HepG2 (cell line): Measurements from ENCODE around the gene TTC28. TPM values are rescaled to one million over a fixed set of nuclear protein-coding genes. Genes with fewer than 3 reads are reported as not detected.

Source experiments
- ATAC-seq: fragments of 200-7000 bp; cut with Tn5 transposase; 3 replicates; pipeline ENCODE4 v1.9.1; 2020; ENCODE audit warnings: mild to moderate bottlenecking, moderate library complexity
- BruUV-seq: library from RNA; stranded (reverse); fragments of 400-500 nt; replicated peaks from 2 replicates; lab custom pipeline; 2021; lab: Mats Ljungman, UMichigan
- CTCF ChIA-PET: fragments of 300-600 bp; formaldehyde crosslinking; extraction: SDS; loops from one replicate; lab custom pipeline; 2021; ENCODE audit warnings: low total read pairs, inconsistent platforms, low intra/inter-chr PET ratio; lab: Yijun Ruan, JAX
- POLR2A ChIA-PET: fragments of 350-600 bp; sonication (Branson Sonifier 250); formaldehyde crosslinking; loops from one replicate; lab custom pipeline; 2020; ENCODE audit warnings: antibody characterized with exemption, inconsistent platforms; lab: Yijun Ruan, JAX
- DNase-seq: peaks from one replicate; pipeline ENCODE4 v3.0.0-alpha.2; 2015; ENCODE audit warnings: low spot score
- FAIRE-seq: peaks from 3 replicates; lab custom pipeline; 2011; peaks lifted over from hg19 to GRCh38; lab: Jason Lieb, UNC
- H2AFZ ChIP-seq: one replicate; pipeline ENCODE4 v1.6.1; 2011; ENCODE audit warnings: low read length, inconsistent platforms
- H3K27ac ChIP-seq: fragments of 300-600 bp; 3 replicates; pipeline ENCODE4 v1.8.0; 2011; ENCODE audit warnings: mixed run types, mild to moderate bottlenecking, mixed read lengths, low read length, inconsistent platforms; ENCODE audit not compliant: insufficient read depth; ENCODE audit errors: extremely low read length
- H3K27me3 ChIP-seq, 2 experiments: fragments of 200-600 bp in 1 of 2; 2 replicates in 1 of 2; 3 replicates in 1 of 2; pipeline versions ENCODE4 v1.6.0 to v1.8.0; 2011; ENCODE audit warnings: low read length in 2 of 2, mild to moderate bottlenecking in 2 of 2, moderate library complexity in 2 of 2, inconsistent platforms in 1 of 2; ENCODE audit not compliant: insufficient read depth in 2 of 2, control insufficient read depth in 1 of 2
- H3K36me3 ChIP-seq, 2 experiments: fragments of 200-600 bp in 1 of 2; replicated peaks in 1 of 2; 2 replicates in 1 of 2; 3 replicates in 1 of 2; pipeline versions ENCODE4 v1.5.1 to v1.8.0; 2011; ENCODE audit warnings: low read length in 2 of 2, inconsistent platforms in 1 of 2; ENCODE audit not compliant: insufficient read depth in 2 of 2, control insufficient read depth in 1 of 2
- H3K4me1 ChIP-seq: 2 replicates; pipeline ENCODE4 v1.5.1; 2012; ENCODE audit warnings: low read length, inconsistent platforms; ENCODE audit not compliant: insufficient read depth
- H3K4me2 ChIP-seq: 2 replicates; pipeline ENCODE4 v1.6.0; 2011; ENCODE audit warnings: low read depth, low read length, inconsistent platforms
- H3K4me3 ChIP-seq, 3 experiments: fragments of 200-600 bp in 1 of 3; sonication (generic), shearing (Covaris generic) in 1 of 3; replicated peaks in 1 of 3; 2 replicates each; pipeline ENCODE4 v1.5.1; 2011 to 2016; ENCODE audit warnings: low read length in 3 of 3, inconsistent platforms in 2 of 3, low read depth in 2 of 3, mild to moderate bottlenecking in 2 of 3, control low read depth in 1 of 3, mixed read lengths in 1 of 3; ENCODE audit not compliant: insufficient read depth in 1 of 3
- H3K79me2 ChIP-seq: one replicate; pipeline ENCODE4 v1.6.1; 2011; ENCODE audit warnings: low read length, inconsistent platforms; ENCODE audit not compliant: insufficient read depth
- H3K9ac ChIP-seq: 2 replicates; pipeline ENCODE4 v1.6.0; 2011; ENCODE audit warnings: mild to moderate bottlenecking, low read depth, low read length, inconsistent platforms; ENCODE audit not compliant: insufficient read depth
- H3K9me3 ChIP-seq: 2 replicates; pipeline ENCODE4 v1.5.1; 2012; ENCODE audit warnings: mild to moderate bottlenecking, low read length
- H4K20me1 ChIP-seq: 2 replicates; pipeline ENCODE4 v1.6.0; 2011; ENCODE audit warnings: inconsistent platforms, mild to moderate bottlenecking, low read length, moderate library complexity; ENCODE audit not compliant: insufficient read depth
- ATF6 ChIP-seq: sonication (generic); formaldehyde crosslinking; conservative IDR thresholded peaks from 2 replicates; pipeline ENCODE4 v1.4.0; 2020; ENCODE audit warnings: missing genetic modification reagents
- BORCS8-MEF2B ChIP-seq: sonication (generic); formaldehyde crosslinking; IDR thresholded peaks from 2 replicates; pipeline ENCODE4 v1.8.0; 2022; ENCODE audit warnings: mild to moderate bottlenecking, missing genetic modification reagents
- CEBPB ChIP-seq: IDR thresholded peaks from 2 replicates; pipeline ENCODE4 v1.6.1; 2011; ENCODE audit warnings: low read depth, low read length, improper control_type of control experiment, borderline replicate concordance
- E2F2 ChIP-seq: sonication (generic); formaldehyde crosslinking; IDR thresholded peaks from 2 replicates; pipeline ENCODE4 v1.4.0; 2020; ENCODE audit warnings: missing genetic modification reagents, borderline replicate concordance
- NFIB ChIP-seq: sonication (generic); formaldehyde crosslinking; IDR thresholded peaks from 2 replicates; pipeline ENCODE4 v1.9.0; 2021; ENCODE audit warnings: missing genetic modification reagents, mild to moderate bottlenecking, borderline replicate concordance
- NFIC ChIP-seq: IDR thresholded peaks from 2 replicates; pipeline ENCODE4 v1.6.1; 2012; ENCODE audit warnings: mild to moderate bottlenecking, low read length, inconsistent platforms
- NONO ChIP-seq, 2 experiments: fragments of 450-650 bp in 1 of 2; sonication (generic) in 1 of 2; formaldehyde crosslinking in 1 of 2; IDR thresholded peaks in 1 of 2; conservative IDR thresholded peaks in 1 of 2; 2 replicates each; pipeline versions ENCODE4 v1.6.1 to v1.8.0; 2017 to 2022; ENCODE audit warnings: mild to moderate bottlenecking in 1 of 2, missing genetic modification reagents in 1 of 2, moderate library complexity in 1 of 2
- RBFOX2 ChIP-seq: fragments of 200-400 bp; formaldehyde crosslinking; IDR thresholded peaks from 2 replicates; pipeline ENCODE4 v1.6.1; 2017; ENCODE audit warnings: low read depth, mild to moderate bottlenecking, low read length
- SOX5 ChIP-seq: IDR thresholded peaks from 2 replicates; pipeline ENCODE4 v1.6.1; 2016; ENCODE audit warnings: borderline replicate concordance
- SP4 ChIP-seq: sonication (generic); formaldehyde crosslinking; IDR thresholded peaks from 2 replicates; pipeline ENCODE4 v1.8.1; 2023; ENCODE audit warnings: mild to moderate bottlenecking, missing genetic modification reagents
- TFE3 ChIP-seq: IDR thresholded peaks from 2 replicates; pipeline ENCODE4 v1.6.1; 2016
- ZBTB1 ChIP-seq: sonication (generic); formaldehyde crosslinking; IDR thresholded peaks from 2 replicates; pipeline ENCODE4 v1.4.0; 2020; ENCODE audit warnings: missing genetic modification reagents, borderline replicate concordance
- ZMYM4 ChIP-seq: sonication (generic); formaldehyde crosslinking; IDR thresholded peaks from 2 replicates; pipeline ENCODE4 v1.8.1; 2023; ENCODE audit warnings: mild to moderate bottlenecking, missing genetic modification reagents
- ZNF782 ChIP-seq: sonication (generic); formaldehyde crosslinking; IDR thresholded peaks from 2 replicates; pipeline ENCODE4 v1.4.0; 2020; ENCODE audit warnings: missing genetic modification reagents, mild to moderate bottlenecking, borderline replicate concordance
- WGBS: methylation state at CpG from one replicate; pipeline ENCODE4 v1.1.6; 2017; ENCODE audit warnings: low lambda C conversion rate; 5-methylcytosine and 5-hydroxymethylcytosine counted together
- in situ Hi-C: cut with HindIII; loops from 2 replicates; pipeline ENCODE4 v1.10.0; 2017; ENCODE audit warnings: low pct_unique_long_range_greater_than_20kb; ENCODE audit not compliant: extremely low pct_ligation_motif_present
- intact Hi-C: fragments of 100-400 bp; cut with micrococcal nuclease; formaldehyde crosslinking; loops from one replicate; pipeline ENCODE4 v1.10.0; 2022; ENCODE audit not compliant: unreplicated experiment
- polyA plus RNA-seq, 8 experiments: library from polyadenylated mRNA; depleted of rRNA in 3 of 8; stranded (reverse) in 7 of 8; unstranded in 1 of 8; fragments of >200 nt; fragmentation: Illumina TruSeq in 4 of 8; extraction: Trizol in 4 of 8; gene quantifications; 2 replicates each; pipeline versions ENCODE4 v1.2.1 to v1.2.3, GENCODE V29; 2011 to 2016; ENCODE audit warnings: low read depth in 4 of 8, missing spikeins in 1 of 8, mixed read lengths in 1 of 8; ENCODE audit not compliant: insufficient read depth in 1 of 8
- total RNA-seq, 5 experiments: library from RNA; depleted of rRNA; stranded (reverse); fragments of >200 nt; fragmentation: Illumina TruSeq; extraction: Trizol; gene quantifications; 2 replicates each; pipeline ENCODE4 v1.2.3, GENCODE V29; 2016; ENCODE audit warnings: low read depth in 1 of 5

TTC28 gene
- total and polyA plus RNA-seq, 2 of the 13 experiments (the other 11 are each of a cell fraction or from before 2014, with no cell fraction given), result 4.2 to 13.1 TPM

- H3K9me3 ChIP-seq, result no peaks in the 10 kb centered on the region
- TF ChIP-seq SOX5 (CRISPR knock-in tag) (no peak), E2F2 (CRISPR knock-in tag) (no peak), RBFOX2 (no peak), CEBPB (peak; percentile 23; the same call in 1 of the 2 replicates), NFIC (no peak), ZNF782 (no peak)
- H3K4me3 ChIP-seq, result no peak overlapping the region
- BruUV-seq, result no TSS peak
- in situ Hi-C loops (no loop called here), intact Hi-C loops (no loop called here)
- no peak overlapping the region for H3K4me2 ChIP-seq
- H3K4me1 ChIP-seq, result 0 out of 2 replicates have a peak, but pooled peaks cover 8% of the 10 kb centered on the region
- FAIRE-seq (no peak), DNase-seq (no peak), ATAC-seq (no peak)
- no peaks in the 10 kb centered on the region for H4K20me1 ChIP-seq
- H3K36me3 ChIP-seq, result no peaks in the 10 kb centered on the region
- POLR2A ChIA-PET, result no interaction called here
- no peak overlapping the region for H3K27ac ChIP-seq
- no peak overlapping the region for H2AFZ ChIP-seq
- CTCF ChIA-PET, result no interaction called here
- H3K79me2 ChIP-seq, result no peaks in the 10 kb centered on the region
- no peak overlapping the region for H3K9ac ChIP-seq
- 97% methylated on average over 4 of the region's 4 CpGs for WGBS
- no peaks in the 10 kb centered on the region for H3K27me3 ChIP-seq
Measured at GRCh38 chr22:28547132-28547842, 132.4 kb downstream of the TTC28 start.

GRCh38 chr22:28544431-28544868 is 135.2 kb downstream of the TTC28 start:
- FAIRE-seq, result no peak
- intact Hi-C loops, result no loop called here
- TF ChIP-seq ZBTB1 (CRISPR knock-in tag), result no peak
- TF ChIP-seq ATF6 (CRISPR knock-in tag), result no peak
- no peak for TF ChIP-seq BORCS8-MEF2B
- TF ChIP-seq SP4, result no peak
- no peak for TF ChIP-seq NONO (IDR thresholded peaks at IDR 0.05)
- TF ChIP-seq NONO (CRISPR knock-in tag; conservative IDR thresholded peaks at IDR 0.05), result no peak
- TF ChIP-seq TFE3, result no peak
- no peak for TF ChIP-seq ZMYM4 (CRISPR knock-in tag)
- TF ChIP-seq NFIB (CRISPR knock-in tag), result no peak

More at GRCh38 chr22:28544431-28544868, 135.2 kb downstream of the TTC28 start:
- Histone ChIP-seq H3K27me3 (no peaks in the 10 kb centered on the region), H2AFZ (no peak overlapping the region), H3K4me2 (no peak overlapping the region), H3K9me3 (no peaks in the 10 kb centered on the region), H4K20me1 (no peaks in the 10 kb centered on the region), H3K36me3 (no peaks in the 10 kb centered on the region), H3K79me2 (peaks cover 2% of the 10 kb centered on the region), H3K9ac (no peak overlapping the region), H3K4me1 (0 out of 2 replicates have a peak, but pooled peaks cover 3% of the 10 kb centered on the region), H3K4me3 (no peak overlapping the region), H3K27ac (no peak overlapping the region)
- CTCF ChIA-PET, result no interaction called here
- in situ Hi-C loops, result no loop called here
- ATAC-seq (no peak), DNase-seq (no peak)
- no TSS peak for BruUV-seq
- POLR2A ChIA-PET, result no interaction called here
- WGBS, result 97% methylated on average over 2 of the region's 2 CpGs
